ENCODE data around the gene CUL9. TPM values are rescaled to one million over a fixed set of nuclear protein-coding genes. Genes with fewer than 3 reads are reported as not detected.
A peak's percentile ranks its signal among the peaks of the same experiment; 100 is the strongest.

CUL9 gene
- total RNA-seq, 1 donor from 2014 or later: 49.5 TPM

- no peaks in the 10 kb centered on the region for H3K9me3 Mint-ChIP-seq
- H3K4me1 Mint-ChIP-seq (ENCODE audit: unreplicated experiment): peaks cover 25% of the 10 kb centered on the region
- H3K4me3 Mint-ChIP-seq: peak overlapping the region; percentile 99
- DNase-seq (ENCODE audit: extremely low spot score, unreplicated experiment): peak; percentile 90
- peaks cover 9% of the 10 kb centered on the region for H3K36me3 Mint-ChIP-seq
- TF ChIP-seq CTCF (conservative IDR thresholded peaks at IDR 0.05): peak; percentile 47
- H3K27ac Mint-ChIP-seq: peak overlapping the region; percentile 93
- H3K27me3 Mint-ChIP-seq: no peaks in the 10 kb centered on the region
These were observed 7.5 kb upstream of the CUL9 start for GRCh38 chr6:43174263-43175112.

DNA sequence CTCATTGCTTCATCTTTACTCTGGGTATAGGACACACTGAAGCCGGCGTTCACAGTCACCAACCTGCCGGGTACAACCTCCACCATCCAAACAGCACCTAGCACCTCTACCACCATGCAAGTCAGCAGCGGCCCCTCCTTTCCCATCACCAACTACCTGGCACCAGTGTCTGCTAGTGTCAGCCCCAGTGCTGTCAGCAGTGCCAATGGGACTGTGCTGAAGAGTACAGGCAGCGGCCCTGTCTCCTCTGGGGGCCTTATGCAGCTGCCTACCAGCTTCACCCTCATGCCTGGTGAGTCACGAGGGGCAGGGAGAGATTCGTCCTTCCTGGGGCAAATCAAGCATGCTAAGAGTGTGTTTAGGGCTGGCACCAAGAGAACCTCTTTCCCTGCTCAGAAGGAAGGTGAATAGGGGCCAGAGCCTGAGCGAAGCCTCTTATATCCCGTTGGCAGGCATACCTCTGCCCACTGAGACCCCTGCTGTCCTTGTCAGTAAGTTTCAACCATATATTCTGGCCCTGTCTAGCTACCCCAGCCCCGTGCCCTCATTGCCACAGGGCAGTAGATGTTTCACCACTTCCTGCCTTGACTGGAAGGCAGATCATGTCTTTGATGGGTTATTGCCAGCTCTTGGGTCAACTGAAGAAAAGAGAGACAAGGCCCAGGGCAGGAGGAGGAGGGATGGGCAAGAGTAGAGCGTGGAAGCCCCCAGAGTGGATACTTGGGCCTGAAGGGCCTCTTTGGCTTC is 6.1 kb upstream of the CUL9 start:
- no peaks in the 10 kb centered on the region for H3K9me3 Mint-ChIP-seq
- H3K36me3 Mint-ChIP-seq: peaks cover 9% of the 10 kb centered on the region
- no peak overlapping the region for H3K4me3 Mint-ChIP-seq
- H3K27ac Mint-ChIP-seq: peak overlapping the region; percentile 51
- peaks cover 26% of the 10 kb centered on the region for H3K4me1 Mint-ChIP-seq (ENCODE audit: unreplicated experiment)
- TF ChIP-seq CTCF (conservative IDR thresholded peaks at IDR 0.05): no peak
- no peaks in the 10 kb centered on the region for H3K27me3 Mint-ChIP-seq
- DNase-seq (ENCODE audit: extremely low spot score, unreplicated experiment): no peak

DNA sequence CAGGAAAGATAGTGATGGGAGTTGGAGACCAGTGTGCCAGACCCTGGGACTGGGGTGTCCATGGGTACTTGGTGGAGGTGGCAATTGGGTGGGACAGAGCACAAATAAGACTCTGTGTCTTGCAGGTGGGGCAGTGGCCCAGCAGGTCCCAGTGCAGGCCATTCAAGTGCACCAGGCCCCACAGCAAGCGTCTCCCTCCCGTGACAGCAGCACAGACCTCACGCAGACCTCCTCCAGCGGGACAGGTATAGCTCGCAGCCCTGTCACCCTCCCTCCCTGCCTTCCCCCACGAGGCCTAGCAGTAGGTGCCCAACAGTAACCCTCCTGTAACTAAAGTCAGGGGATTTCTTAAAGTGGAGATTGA is 5.6 kb upstream of the CUL9 start:
- Mint-ChIP-seq H3K27ac (peak overlapping the region; percentile 51), H3K27me3 (no peaks in the 10 kb centered on the region), H3K9me3 (no peaks in the 10 kb centered on the region), H3K4me1 (ENCODE audit: unreplicated experiment) (peaks cover 31% of the 10 kb centered on the region), H3K4me3 (no peak overlapping the region), H3K36me3 (peaks cover 9% of the 10 kb centered on the region)
- no peak for DNase-seq (ENCODE audit: extremely low spot score, unreplicated experiment)
- TF ChIP-seq CTCF (conservative IDR thresholded peaks at IDR 0.05): no peak

DNA sequence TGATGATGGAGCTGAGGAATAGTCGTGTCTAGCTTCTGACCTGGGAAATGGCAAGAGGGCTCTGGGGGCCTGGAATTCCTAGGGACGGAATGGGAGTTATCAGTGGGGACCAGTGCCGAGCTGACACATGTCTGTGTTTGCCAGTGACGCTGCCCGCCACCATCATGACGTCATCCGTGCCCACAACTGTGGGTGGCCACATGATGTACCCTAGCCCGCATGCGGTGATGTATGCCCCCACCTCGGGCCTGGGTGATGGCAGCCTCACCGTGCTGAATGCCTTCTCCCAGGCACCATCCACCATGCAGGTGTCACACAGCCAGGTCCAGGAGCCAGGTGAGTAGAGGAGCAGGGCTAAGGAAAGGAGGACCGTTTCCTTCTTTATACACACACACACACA is 3.8 kb upstream of the CUL9 start:
- DNase-seq (ENCODE audit: extremely low spot score, unreplicated experiment): no peak
- H3K27me3 Mint-ChIP-seq: no peaks in the 10 kb centered on the region
- no peak overlapping the region for H3K4me3 Mint-ChIP-seq
- H3K9me3 Mint-ChIP-seq: no peaks in the 10 kb centered on the region
- H3K36me3 Mint-ChIP-seq: peaks cover 9% of the 10 kb centered on the region
- TF ChIP-seq CTCF (conservative IDR thresholded peaks at IDR 0.05): no peak
- H3K4me1 Mint-ChIP-seq (ENCODE audit: unreplicated experiment): peaks cover 34% of the 10 kb centered on the region
- no peak overlapping the region for H3K27ac Mint-ChIP-seq

- Mint-ChIP-seq H3K27ac (no peak overlapping the region), H3K27me3 (no peaks in the 10 kb centered on the region), H3K9me3 (no peaks in the 10 kb centered on the region), H3K4me3 (no peak overlapping the region), H3K36me3 (peaks cover 9% of the 10 kb centered on the region), H3K4me1 (ENCODE audit: unreplicated experiment) (peaks cover 29% of the 10 kb centered on the region)
- DNase-seq (ENCODE audit: extremely low spot score, unreplicated experiment): no peak
- TF ChIP-seq CTCF (conservative IDR thresholded peaks at IDR 0.05): no peak
These were observed 2.8 kb upstream of the CUL9 start for GRCh38 chr6:43178951-43179830.
